HUES64 (cell line): ENCODE results near the gene BCAN.
A peak's percentile ranks its signal among the peaks of the same experiment; 100 is the strongest.

Experiments
- H3K27ac ChIP-seq: 2 replicates; pipeline ENCODE4 v1.7.0; 2013; ENCODE audit warnings: low read depth, low read length, inconsistent platforms
- H3K27me3 ChIP-seq: 2 replicates; pipeline ENCODE4 v1.6.1; 2013; ENCODE audit warnings: mild to moderate bottlenecking, low read length; ENCODE audit not compliant: insufficient read depth
- H3K36me3 ChIP-seq: 2 replicates; pipeline ENCODE4 v1.6.1; 2013; ENCODE audit warnings: mild to moderate bottlenecking, low read length; ENCODE audit not compliant: insufficient read depth
- H3K4me1 ChIP-seq: 2 replicates; pipeline ENCODE4 v1.6.1; 2013; ENCODE audit warnings: mild to moderate bottlenecking, low read length, moderate library complexity; ENCODE audit not compliant: insufficient read depth
- H3K4me3 ChIP-seq: 2 replicates; pipeline ENCODE4 v1.5.1; 2013; ENCODE audit warnings: mild to moderate bottlenecking, low read length, moderate library complexity
- H3K9ac ChIP-seq: 2 replicates; pipeline ENCODE4 v1.6.1; 2013; ENCODE audit warnings: mild to moderate bottlenecking, low read depth, low read length
- H3K9me3 ChIP-seq: 2 replicates; pipeline ENCODE4 v1.6.1; 2013; ENCODE audit warnings: low read depth, low read length; ENCODE audit not compliant: insufficient read depth
- WGBS: fragments of 150-250, 120-280 bp; methylation state at CpG from one replicate; pipeline ENCODE4 v1.1.7; 2013; ENCODE audit warnings: missing lambda C conversion rate; 5-methylcytosine and 5-hydroxymethylcytosine counted together

The BCAN gene

DNA sequence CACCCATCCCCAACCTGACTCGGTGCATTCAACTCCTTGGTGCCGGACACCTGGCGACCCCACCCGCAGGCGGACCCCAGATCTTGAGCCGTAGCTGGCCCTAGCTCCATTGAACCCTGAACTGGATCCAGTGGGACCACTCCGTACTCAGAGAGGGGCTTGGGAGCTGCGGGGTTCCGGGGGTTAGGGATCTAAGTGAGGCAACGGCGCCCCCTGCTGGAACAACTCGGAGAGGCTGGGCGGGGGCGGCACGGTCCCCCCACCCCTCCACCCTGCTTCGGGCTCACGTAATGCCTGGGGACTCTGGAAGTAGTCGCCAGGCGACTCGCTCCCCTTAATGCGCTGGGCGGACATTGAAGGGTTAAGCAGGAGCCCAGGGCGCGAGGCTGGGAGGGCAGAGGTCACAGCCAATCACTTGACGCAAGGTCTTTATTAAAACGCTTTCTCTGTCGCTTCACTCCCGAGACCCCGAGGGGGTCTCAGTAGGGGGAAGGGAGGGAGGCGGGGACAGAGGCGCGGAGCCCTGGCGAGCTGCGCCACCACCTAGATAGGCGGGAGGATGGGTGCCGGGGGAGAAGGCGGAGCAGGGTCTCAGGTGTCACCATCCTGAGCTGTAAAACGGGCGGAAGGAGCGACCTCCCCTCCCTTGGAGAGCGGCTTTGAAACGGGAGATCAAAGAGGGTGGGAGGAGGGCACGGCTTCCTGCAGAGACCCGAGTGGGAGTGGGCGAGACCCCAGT is 64.2 kb downstream of the BCAN start:
- peak overlapping the region; percentile 94 for H3K27ac ChIP-seq
- under 1% methylated on average over 45 of the region's 45 CpGs for WGBS
- peaks cover 56% of the 10 kb centered on the region for H3K4me1 ChIP-seq

DNA sequence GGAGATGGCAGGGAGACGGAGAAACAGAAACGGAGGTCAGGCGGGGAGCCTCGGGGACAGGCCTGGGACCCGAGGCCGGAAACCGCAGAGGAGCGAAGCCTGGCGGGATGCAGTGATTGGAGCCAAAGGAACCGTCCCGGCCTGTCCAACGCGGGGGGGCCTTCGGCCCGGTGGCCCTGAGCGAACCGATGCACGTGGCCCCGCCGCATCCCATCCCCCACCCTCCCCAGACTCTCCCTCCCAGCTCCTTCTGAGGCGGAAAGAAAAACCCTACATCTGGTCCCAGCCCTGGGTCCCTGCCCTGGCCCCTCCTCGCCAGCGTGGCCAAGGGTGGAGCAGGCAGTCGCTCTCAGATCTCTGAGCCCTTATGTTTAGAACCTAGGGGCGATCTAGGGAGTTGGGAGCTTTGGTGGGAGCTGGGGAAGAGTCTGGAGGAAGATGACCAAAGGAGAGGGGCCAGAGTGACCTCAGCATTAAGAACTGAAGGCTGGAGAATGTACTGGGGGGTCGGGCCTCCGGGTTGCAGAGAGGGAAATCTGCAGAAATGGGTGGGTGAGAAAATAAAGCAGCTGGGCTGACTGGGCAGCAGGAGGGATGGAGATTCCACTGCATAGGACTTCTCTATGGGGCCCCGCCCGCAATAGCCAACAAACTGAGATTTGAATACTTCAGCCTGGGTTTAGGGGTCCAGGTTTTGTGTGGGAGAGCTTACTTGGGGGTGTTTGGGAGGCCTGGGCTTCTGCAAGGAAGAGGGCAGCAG is 64.9 kb downstream of the BCAN start:
- no peaks in the 10 kb centered on the region for H3K36me3 ChIP-seq
- peak overlapping the region; percentile 94 for H3K27ac ChIP-seq
- H3K4me3 ChIP-seq: peak overlapping the region; percentile 71
- H3K4me1 ChIP-seq: peaks cover 55% of the 10 kb centered on the region
- under 1% methylated on average over 29 of the region's 29 CpGs for WGBS
- H3K9me3 ChIP-seq: no peaks in the 10 kb centered on the region
- peaks cover 16% of the 10 kb centered on the region for H3K27me3 ChIP-seq
- peak overlapping the region; percentile 79 for H3K9ac ChIP-seq

More for the DNA sequence above, 64.2 kb downstream of the BCAN start:
- peak overlapping the region; percentile 79 for H3K9ac ChIP-seq
- H3K9me3 ChIP-seq: no peaks in the 10 kb centered on the region
- peak overlapping the region; percentile 71 for H3K4me3 ChIP-seq
- peaks cover 5% of the 10 kb centered on the region for H3K36me3 ChIP-seq
- peaks cover 16% of the 10 kb centered on the region for H3K27me3 ChIP-seq

DNA sequence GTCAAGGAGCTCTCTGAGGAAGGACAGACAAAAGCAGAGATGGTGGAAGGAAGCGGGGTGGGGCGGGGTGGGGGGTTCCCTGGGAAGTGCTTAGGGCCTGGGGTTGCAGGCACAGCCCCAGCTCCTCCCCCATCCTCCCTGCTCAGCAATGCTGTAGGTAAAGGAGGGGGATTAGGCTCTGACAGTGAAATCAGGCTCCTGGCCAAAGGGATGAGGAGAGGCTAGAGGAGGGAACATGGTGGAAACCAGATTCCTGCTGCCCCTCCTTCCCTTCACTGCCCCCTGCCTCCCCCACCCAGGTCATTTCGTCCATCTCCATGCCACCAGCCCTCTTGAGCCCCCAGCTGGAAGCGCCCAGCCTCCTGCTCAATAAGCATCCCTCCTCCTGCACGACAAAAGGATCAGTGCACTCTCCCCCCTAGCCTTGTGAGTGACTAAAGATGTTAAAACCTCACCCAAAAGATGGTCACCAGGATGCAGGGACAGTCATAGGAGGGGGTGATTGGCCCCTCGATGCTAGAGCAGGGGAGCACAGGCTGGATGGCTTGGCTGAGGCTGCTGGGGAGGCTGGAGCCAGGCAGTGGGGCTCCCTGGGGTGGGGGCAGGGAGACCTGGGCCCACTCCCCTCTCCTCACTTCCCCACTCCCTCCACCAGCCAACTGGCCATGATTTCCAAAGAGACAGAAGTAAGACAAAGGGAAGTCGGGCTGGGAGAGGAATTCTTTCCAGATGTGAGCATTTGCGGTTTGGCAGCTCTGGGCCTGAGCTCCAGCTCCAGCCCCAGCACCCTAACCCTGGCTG is 65.7 kb downstream of the BCAN start:
- Histone ChIP-seq H3K9ac (peak overlapping the region; percentile 79), H3K9me3 (no peaks in the 10 kb centered on the region), H3K27ac (peak overlapping the region; percentile 94), H3K36me3 (no peaks in the 10 kb centered on the region), H3K4me1 (peaks cover 58% of the 10 kb centered on the region), H3K27me3 (peaks cover 16% of the 10 kb centered on the region), H3K4me3 (peak overlapping the region; percentile 71)
- 2% methylated on average over 7 of the region's 8 CpGs for WGBS

DNA sequence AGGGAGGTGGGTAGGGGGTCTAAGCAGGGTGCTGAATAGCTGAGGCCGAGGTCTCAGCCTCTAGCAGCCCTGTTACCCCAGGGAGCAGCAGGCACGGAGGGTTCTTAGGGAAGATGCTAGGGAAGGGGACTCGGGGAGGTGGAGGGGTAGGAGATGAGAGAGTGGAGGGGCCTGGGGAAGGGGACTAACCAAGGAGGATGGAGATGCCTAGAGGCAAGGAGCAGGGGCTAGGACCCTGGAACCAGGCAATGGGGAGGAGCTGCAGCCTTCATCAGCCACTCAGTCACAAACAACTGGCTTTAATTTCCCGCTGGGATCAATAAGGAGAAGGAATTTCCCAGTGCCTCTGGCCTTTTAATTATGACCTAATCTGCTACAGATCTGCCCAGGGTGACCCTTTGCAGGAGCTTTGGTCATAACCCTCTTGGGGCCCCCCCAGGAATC is 66.3 kb downstream of the BCAN start:
- Histone ChIP-seq H3K9ac (peak overlapping the region; percentile 58), H3K27me3 (peaks cover 16% of the 10 kb centered on the region), H3K27ac (peak overlapping the region; percentile 94), H3K4me3 (peak overlapping the region; percentile 71), H3K9me3 (no peaks in the 10 kb centered on the region), H3K36me3 (no peaks in the 10 kb centered on the region), H3K4me1 (peaks cover 59% of the 10 kb centered on the region)
- 5% methylated on average over 4 of the region's 4 CpGs for WGBS

DNA sequence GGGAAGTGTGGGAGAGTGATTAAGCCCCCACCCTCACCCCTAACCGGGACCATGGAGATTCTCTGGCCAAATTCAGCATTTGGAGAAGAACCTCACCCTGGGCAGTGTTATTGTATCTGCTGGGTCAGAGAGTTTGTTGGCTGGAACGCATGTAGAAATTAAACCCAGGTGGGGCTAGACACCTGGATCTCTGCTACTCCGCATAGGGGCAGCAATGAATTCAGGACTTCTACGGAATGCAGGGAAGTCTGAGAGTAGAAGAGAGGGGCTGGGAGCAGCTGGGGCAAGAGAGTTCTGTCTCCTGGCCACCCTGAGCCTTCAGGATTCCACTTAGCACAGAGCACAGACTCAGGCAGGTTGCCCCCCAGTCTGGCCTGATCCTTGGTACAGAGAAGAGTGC is 67.1 kb downstream of the BCAN start:
- WGBS: 42% methylated on average over 3 of the region's 4 CpGs
- Histone ChIP-seq H3K27ac (peak overlapping the region; percentile 94; the same call in 1 of the 2 replicates), H3K9me3 (no peaks in the 10 kb centered on the region), H3K9ac (no peak overlapping the region), H3K27me3 (peaks cover 12% of the 10 kb centered on the region), H3K36me3 (no peaks in the 10 kb centered on the region), H3K4me3 (peak overlapping the region; percentile 10; the same call in 1 of the 2 replicates), H3K4me1 (peaks cover 51% of the 10 kb centered on the region)
